ENCODE data around the gene DNAH7.

DNAH7 gene

DNA sequence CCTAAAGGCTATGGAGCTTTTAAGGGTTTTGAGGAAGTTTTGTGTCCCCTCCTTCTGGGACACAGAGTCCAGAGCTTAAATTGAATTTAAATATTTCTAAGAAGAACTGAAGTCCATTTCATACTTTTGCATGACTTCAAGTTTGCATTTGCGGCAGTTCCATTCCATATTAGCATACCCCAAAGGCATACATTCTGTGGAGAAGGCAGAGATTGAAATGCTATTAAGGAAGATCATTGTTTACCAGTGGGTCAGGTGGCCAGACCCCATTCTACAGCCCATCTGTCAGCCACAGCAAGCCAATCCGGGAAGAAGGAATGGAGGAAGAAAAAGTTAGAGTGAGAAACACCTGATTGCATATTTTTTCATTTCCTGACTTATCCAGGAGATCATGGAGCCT lies 75.0 kb downstream of the DNAH7 start:
- H3K27ac ChIP-seq (ENCODE audit: low read depth in 2 of 2, low read length in 2 of 2), result no peak overlapping the region
- H3K9me3 ChIP-seq (ENCODE audit: control insufficient read depth in 2 of 2, low read length in 2 of 2), result no peaks in the 10 kb centered on the region
- no peaks in the 10 kb centered on the region for H3K27me3 ChIP-seq (ENCODE audit: control insufficient read depth in 2 of 2, insufficient read depth in 2 of 2, low read length in 2 of 2)
- no peaks in the 10 kb centered on the region for H3K36me3 ChIP-seq (ENCODE audit: control insufficient read depth in 2 of 2, insufficient read depth in 2 of 2, low read length in 2 of 2)
- no peak overlapping the region for H3K9ac ChIP-seq (ENCODE audit: low read depth in 1 of 2, low read length in 2 of 2)
- H3K4me3 ChIP-seq (ENCODE audit: low read length in 2 of 2), result no peak overlapping the region
- no peaks in the 10 kb centered on the region for H3K4me1 ChIP-seq (ENCODE audit: control insufficient read depth in 2 of 2, insufficient read depth in 2 of 2, low read length in 2 of 2)

DNA sequence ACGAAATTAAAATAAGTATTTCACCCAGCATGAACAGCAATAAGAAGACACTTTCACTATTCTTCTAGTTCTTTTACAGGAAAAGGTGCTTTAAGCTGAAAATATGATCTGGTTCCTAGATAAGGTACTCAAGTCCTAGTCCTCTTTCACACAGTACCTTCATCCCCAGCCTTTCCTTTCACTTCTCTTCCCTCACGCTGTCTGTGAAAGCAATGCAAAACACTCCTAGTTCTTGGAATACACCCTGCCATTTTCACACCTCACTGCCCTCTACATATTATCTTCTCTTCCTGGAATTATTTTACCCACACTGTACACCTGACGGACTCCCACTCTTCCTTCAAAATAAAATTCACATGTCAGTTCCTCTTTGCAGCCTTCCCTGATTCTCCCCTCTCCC lies 82.9 kb downstream of the DNAH7 start:
- Histone ChIP-seq H3K4me1 (ENCODE audit: control insufficient read depth in 2 of 2, insufficient read depth in 2 of 2, low read length in 2 of 2) (no peaks in the 10 kb centered on the region), H3K4me3 (ENCODE audit: low read length in 2 of 2) (no peak overlapping the region), H3K36me3 (ENCODE audit: control insufficient read depth in 2 of 2, insufficient read depth in 2 of 2, low read length in 2 of 2) (no peaks in the 10 kb centered on the region), H3K27ac (ENCODE audit: low read depth in 2 of 2, low read length in 2 of 2) (no peak overlapping the region), H3K9me3 (ENCODE audit: control insufficient read depth in 2 of 2, low read length in 2 of 2) (no peaks in the 10 kb centered on the region), H3K9ac (ENCODE audit: low read depth in 1 of 2, low read length in 2 of 2) (no peak overlapping the region), H3K27me3 (ENCODE audit: control insufficient read depth in 2 of 2, insufficient read depth in 2 of 2, low read length in 2 of 2) (no peaks in the 10 kb centered on the region)

GRCh38 chr2:195984923-195985726 lies 83.5 kb downstream of the DNAH7 start:
- Histone ChIP-seq H3K4me1 (ENCODE audit: control insufficient read depth in 2 of 2, insufficient read depth in 2 of 2, low read length in 2 of 2) (no peaks in the 10 kb centered on the region), H3K4me3 (ENCODE audit: low read length in 2 of 2) (no peak overlapping the region), H3K27ac (ENCODE audit: low read depth in 2 of 2, low read length in 2 of 2) (no peak overlapping the region), H3K9ac (ENCODE audit: low read depth in 1 of 2, low read length in 2 of 2) (no peak overlapping the region), H3K36me3 (ENCODE audit: control insufficient read depth in 2 of 2, insufficient read depth in 2 of 2, low read length in 2 of 2) (no peaks in the 10 kb centered on the region), H3K9me3 (ENCODE audit: control insufficient read depth in 2 of 2, low read length in 2 of 2) (no peaks in the 10 kb centered on the region), H3K27me3 (ENCODE audit: control insufficient read depth in 2 of 2, insufficient read depth in 2 of 2, low read length in 2 of 2) (no peaks in the 10 kb centered on the region)

DNA sequence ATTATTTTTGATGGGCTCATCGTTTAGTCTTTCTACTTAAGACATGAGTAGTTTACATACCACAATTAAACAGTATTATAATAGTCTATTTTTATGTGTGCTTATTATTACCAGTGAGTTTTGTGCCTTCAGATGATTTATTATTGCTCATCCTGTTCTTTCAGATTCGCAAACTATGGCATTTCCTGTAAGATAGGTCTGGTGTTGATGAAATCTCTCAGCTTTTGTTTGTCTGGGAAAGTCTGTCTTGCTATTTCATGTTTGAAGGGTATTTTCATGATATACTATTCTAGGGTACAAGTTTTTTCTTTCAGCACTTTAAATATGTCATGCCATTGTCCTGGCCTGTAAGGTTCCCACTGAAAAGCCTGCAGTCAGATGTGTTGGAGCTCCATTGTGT lies 101.3 kb downstream of the DNAH7 start:
- no peak overlapping the region for H3K9ac ChIP-seq (ENCODE audit: low read depth in 1 of 2, low read length in 2 of 2)
- H3K36me3 ChIP-seq (ENCODE audit: control insufficient read depth in 2 of 2, insufficient read depth in 2 of 2, low read length in 2 of 2), result no peaks in the 10 kb centered on the region
- no peaks in the 10 kb centered on the region for H3K27me3 ChIP-seq (ENCODE audit: control insufficient read depth in 2 of 2, insufficient read depth in 2 of 2, low read length in 2 of 2)

GRCh38 chr2:195961873-195962272 lies 106.8 kb downstream of the DNAH7 start:
- Histone ChIP-seq H3K4me3 (ENCODE audit: low read length in 2 of 2) (no peak overlapping the region), H3K9me3 (ENCODE audit: control insufficient read depth in 2 of 2, low read length in 2 of 2) (no peaks in the 10 kb centered on the region), H3K4me1 (ENCODE audit: control insufficient read depth in 2 of 2, insufficient read depth in 2 of 2, low read length in 2 of 2) (no peaks in the 10 kb centered on the region), H3K9ac (ENCODE audit: low read depth in 1 of 2, low read length in 2 of 2) (no peak overlapping the region), H3K36me3 (ENCODE audit: control insufficient read depth in 2 of 2, insufficient read depth in 2 of 2, low read length in 2 of 2) (no peaks in the 10 kb centered on the region), H3K27me3 (ENCODE audit: control insufficient read depth in 2 of 2, insufficient read depth in 2 of 2, low read length in 2 of 2) (no peaks in the 10 kb centered on the region), H3K27ac (ENCODE audit: low read depth in 2 of 2, low read length in 2 of 2) (no peak overlapping the region)

More for the DNA sequence above, 101.3 kb downstream of the DNAH7 start:
- Histone ChIP-seq H3K4me3 (ENCODE audit: low read length in 2 of 2) (no peak overlapping the region), H3K9me3 (ENCODE audit: control insufficient read depth in 2 of 2, low read length in 2 of 2) (no peaks in the 10 kb centered on the region), H3K27ac (ENCODE audit: low read depth in 2 of 2, low read length in 2 of 2) (no peak overlapping the region), H3K4me1 (ENCODE audit: control insufficient read depth in 2 of 2, insufficient read depth in 2 of 2, low read length in 2 of 2) (no peaks in the 10 kb centered on the region)

- Histone ChIP-seq H3K27ac (ENCODE audit: low read depth in 2 of 2, low read length in 2 of 2) (no peak overlapping the region), H3K36me3 (ENCODE audit: control insufficient read depth in 2 of 2, insufficient read depth in 2 of 2, low read length in 2 of 2) (no peaks in the 10 kb centered on the region), H3K9me3 (ENCODE audit: control insufficient read depth in 2 of 2, low read length in 2 of 2) (no peaks in the 10 kb centered on the region), H3K4me3 (ENCODE audit: low read length in 2 of 2) (no peak overlapping the region), H3K27me3 (ENCODE audit: control insufficient read depth in 2 of 2, insufficient read depth in 2 of 2, low read length in 2 of 2) (no peaks in the 10 kb centered on the region), H3K9ac (ENCODE audit: low read depth in 1 of 2, low read length in 2 of 2) (no peak overlapping the region), H3K4me1 (ENCODE audit: control insufficient read depth in 2 of 2, insufficient read depth in 2 of 2, low read length in 2 of 2) (no peaks in the 10 kb centered on the region)
These were observed 109.3 kb downstream of the DNAH7 start for GRCh38 chr2:195959341-195959740.

- H3K9ac ChIP-seq (ENCODE audit: low read depth in 1 of 2, low read length in 2 of 2), result no peak overlapping the region
- no peaks in the 10 kb centered on the region for H3K9me3 ChIP-seq (ENCODE audit: control insufficient read depth in 2 of 2, low read length in 2 of 2)
- no peak overlapping the region for H3K4me3 ChIP-seq (ENCODE audit: low read length in 2 of 2)
- no peak overlapping the region for H3K27ac ChIP-seq (ENCODE audit: low read depth in 2 of 2, low read length in 2 of 2)
- H3K27me3 ChIP-seq (ENCODE audit: control insufficient read depth in 2 of 2, insufficient read depth in 2 of 2, low read length in 2 of 2), result no peaks in the 10 kb centered on the region
- H3K4me1 ChIP-seq (ENCODE audit: control insufficient read depth in 2 of 2, insufficient read depth in 2 of 2, low read length in 2 of 2), result no peaks in the 10 kb centered on the region
- H3K36me3 ChIP-seq (ENCODE audit: control insufficient read depth in 2 of 2, insufficient read depth in 2 of 2, low read length in 2 of 2), result no peaks in the 10 kb centered on the region
These were observed 111.9 kb downstream of the DNAH7 start for GRCh38 chr2:195956725-195957124.

DNA sequence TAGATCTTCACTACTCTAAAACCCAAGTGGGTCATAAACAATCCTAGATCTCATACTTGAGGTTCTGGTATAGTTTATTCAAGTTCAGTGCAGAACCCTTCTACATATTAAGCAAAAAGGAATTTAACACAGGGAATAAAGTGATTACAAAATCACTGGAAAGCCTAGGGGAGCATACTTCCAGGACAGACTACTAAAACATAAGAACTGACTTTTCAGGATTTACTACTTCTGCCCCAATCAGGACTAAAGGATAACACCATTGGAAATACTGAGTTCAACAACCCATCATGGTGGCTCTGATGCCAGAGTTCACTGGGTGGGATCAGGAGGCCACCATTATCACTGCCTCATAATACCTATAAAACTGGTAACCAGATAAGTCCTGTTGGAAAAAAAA lies 123.6 kb downstream of the DNAH7 start:
- H3K27ac ChIP-seq (ENCODE audit: low read depth in 2 of 2, low read length in 2 of 2), result no peak overlapping the region
- H3K9ac ChIP-seq (ENCODE audit: low read depth in 1 of 2, low read length in 2 of 2), result no peak overlapping the region
- no peaks in the 10 kb centered on the region for H3K36me3 ChIP-seq (ENCODE audit: control insufficient read depth in 2 of 2, insufficient read depth in 2 of 2, low read length in 2 of 2)
- H3K9me3 ChIP-seq (ENCODE audit: control insufficient read depth in 2 of 2, low read length in 2 of 2), result no peaks in the 10 kb centered on the region
- no peaks in the 10 kb centered on the region for H3K4me1 ChIP-seq (ENCODE audit: control insufficient read depth in 2 of 2, insufficient read depth in 2 of 2, low read length in 2 of 2)
- no peaks in the 10 kb centered on the region for H3K27me3 ChIP-seq (ENCODE audit: control insufficient read depth in 2 of 2, insufficient read depth in 2 of 2, low read length in 2 of 2)
- no peak overlapping the region for H3K4me3 ChIP-seq (ENCODE audit: low read length in 2 of 2)

- no peaks in the 10 kb centered on the region for H3K36me3 ChIP-seq (ENCODE audit: control insufficient read depth in 2 of 2, insufficient read depth in 2 of 2, low read length in 2 of 2)
- H3K27ac ChIP-seq (ENCODE audit: low read depth in 2 of 2, low read length in 2 of 2), result no peak overlapping the region
- H3K9ac ChIP-seq (ENCODE audit: low read depth in 1 of 2, low read length in 2 of 2), result no peak overlapping the region
- no peak overlapping the region for H3K4me3 ChIP-seq (ENCODE audit: low read length in 2 of 2)
- H3K4me1 ChIP-seq (ENCODE audit: control insufficient read depth in 2 of 2, insufficient read depth in 2 of 2, low read length in 2 of 2), result no peaks in the 10 kb centered on the region
- no peaks in the 10 kb centered on the region for H3K27me3 ChIP-seq (ENCODE audit: control insufficient read depth in 2 of 2, insufficient read depth in 2 of 2, low read length in 2 of 2)
- H3K9me3 ChIP-seq (ENCODE audit: control insufficient read depth in 2 of 2, low read length in 2 of 2), result no peaks in the 10 kb centered on the region
These were observed 131.5 kb downstream of the DNAH7 start for GRCh38 chr2:195937176-195937575.

DNA sequence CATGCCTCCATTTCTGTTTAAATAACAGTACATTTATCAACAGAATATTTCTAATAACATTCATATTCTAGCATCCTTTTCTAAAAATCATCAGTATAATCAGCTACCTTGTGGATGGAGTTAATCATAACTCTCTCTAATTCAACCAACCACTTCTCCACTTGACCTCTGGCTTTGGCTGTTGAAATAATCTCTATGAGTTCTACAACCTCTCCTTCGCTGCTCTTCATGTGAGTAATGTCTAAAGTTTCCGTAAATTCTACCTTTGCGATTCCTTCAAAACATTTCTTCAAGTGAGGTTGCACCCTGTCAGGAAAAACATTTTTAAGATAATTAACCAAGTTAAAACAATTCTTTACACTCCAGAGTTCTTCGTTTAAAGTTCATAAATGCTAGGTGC lies 134.2 kb downstream of the DNAH7 start:
- H3K27ac ChIP-seq (ENCODE audit: low read depth in 2 of 2, low read length in 2 of 2), result no peak overlapping the region
- no peak overlapping the region for H3K9ac ChIP-seq (ENCODE audit: low read depth in 1 of 2, low read length in 2 of 2)
- H3K4me3 ChIP-seq (ENCODE audit: low read length in 2 of 2), result no peak overlapping the region
- no peaks in the 10 kb centered on the region for H3K4me1 ChIP-seq (ENCODE audit: control insufficient read depth in 2 of 2, insufficient read depth in 2 of 2, low read length in 2 of 2)
- H3K36me3 ChIP-seq (ENCODE audit: control insufficient read depth in 2 of 2, insufficient read depth in 2 of 2, low read length in 2 of 2), result no peaks in the 10 kb centered on the region
- no peaks in the 10 kb centered on the region for H3K9me3 ChIP-seq (ENCODE audit: control insufficient read depth in 2 of 2, low read length in 2 of 2)
- H3K27me3 ChIP-seq (ENCODE audit: control insufficient read depth in 2 of 2, insufficient read depth in 2 of 2, low read length in 2 of 2), result no peaks in the 10 kb centered on the region
